ENCODE measurements around the gene MUSK.

- no peak for TF ChIP-seq CTCF (IDR thresholded peaks at IDR 0.05)
- TF ChIP-seq POLR2A (IDR thresholded peaks at IDR 0.05): no peak
These were observed 114.1 kb downstream of the MUSK start for GRCh38 chr9:110782701-110783100.
